EH (cell line): ENCODE data around the gene UBE2L6.
"Not testable (repeated sequence)": the region's sequence is repeated elsewhere in the genome, so short reads cannot be mapped to it uniquely, and the experiment has no call there.

Source experiments
- DNase-seq: peaks from one replicate; pipeline ENCODE4 v3.0.0-alpha.2; 2015; ENCODE audit warnings: low read depth

Gene UBE2L6

GRCh38 chr11:57566905-57567514 lies 462 bp downstream of the UBE2L6 start:
- DNase-seq = no peak

GRCh38 chr11:57566005-57566904 lies 1.2 kb downstream of the UBE2L6 start:
- peak; percentile 64 for DNase-seq

- DNase-seq = no peak
These were observed 4.9 kb downstream of the UBE2L6 start for GRCh38 chr11:57562596-57562995.

- DNase-seq = no peak
These were observed 7.3 kb downstream of the UBE2L6 start for GRCh38 chr11:57560146-57560545.

GRCh38 chr11:57556041-57556440 lies 11.4 kb downstream of the UBE2L6 start:
- DNase-seq = no peak

GRCh38 chr11:57555393-57555792 lies 12.1 kb downstream of the UBE2L6 start:
- no peak for DNase-seq

- DNase-seq = no peak
These were observed 15.0 kb downstream of the UBE2L6 start for GRCh38 chr11:57552479-57552878.

GRCh38 chr11:57551941-57552340 lies 15.5 kb downstream of the UBE2L6 start:
- no peak for DNase-seq

GRCh38 chr11:57549983-57550382 lies 17.5 kb downstream of the UBE2L6 start:
- DNase-seq = no peak

GRCh38 chr11:57547854-57548377 lies 19.6 kb downstream of the UBE2L6 start:
- no peak for DNase-seq

- DNase-seq = peak; percentile 65
These were observed 20.5 kb downstream of the UBE2L6 start for GRCh38 chr11:57546869-57547475.

GRCh38 chr11:57546451-57546850 lies 21.0 kb downstream of the UBE2L6 start:
- DNase-seq = no peak

- DNase-seq = no peak
These were observed 21.6 kb downstream of the UBE2L6 start for GRCh38 chr11:57545883-57546282.

- no peak for DNase-seq
These were observed 22.9 kb downstream of the UBE2L6 start for GRCh38 chr11:57544566-57544965.

GRCh38 chr11:57543593-57543992 lies 23.9 kb downstream of the UBE2L6 start:
- no peak for DNase-seq

GRCh38 chr11:57542582-57542981 lies 24.9 kb downstream of the UBE2L6 start:
- DNase-seq = no peak

- no peak for DNase-seq
These were observed 26.3 kb downstream of the UBE2L6 start for GRCh38 chr11:57541169-57541568.

- DNase-seq = peak; percentile 40
These were observed 28.1 kb downstream of the UBE2L6 start for GRCh38 chr11:57539342-57539741.

- no peak for DNase-seq
These were observed 30.4 kb downstream of the UBE2L6 start, which contains the start of gene SMTNL1 for GRCh38 chr11:57536947-57537619. Gene SMTNL1 (plus strand): TSS chr11:57537595. CDS start chr11:57542643, 5,048 bp downstream.

GRCh38 chr11:57534449-57534848 lies 33.0 kb downstream of the UBE2L6 start:
- DNase-seq = not testable (repeated sequence)

- peak; percentile 98 for DNase-seq
These were observed 36.6 kb downstream of the UBE2L6 start, which contains the start of gene TIMM10 for GRCh38 chr11:57530596-57531507. Gene TIMM10 (minus strand): TSS chr11:57530754. CDS start chr11:57530189, 565 bp downstream.
